OCI-LY1 (cell line): ENCODE measurements around the gene RAB7B.

ENCODE experiments used
- H2AFZ ChIP-seq: fragments of 200-600 bp; sonication (generic), shearing (Covaris generic); 2 replicates; pipeline ENCODE4 v1.6.0; 2014; ENCODE audit warnings: antibody characterized with exemption, mild to moderate bottlenecking, low read length
- H3F3A ChIP-seq: fragments of 200-600 bp; sonication (generic), shearing (Covaris generic); 2 replicates; pipeline ENCODE4 v1.6.0; 2014; ENCODE audit warnings: mild to moderate bottlenecking, antibody characterized with exemption, low read length, moderate library complexity; ENCODE audit not compliant: insufficient read depth
- H3K27ac ChIP-seq: fragments of 200-600 bp; sonication (generic); 2 replicates; pipeline ENCODE4 v1.5.1; 2014; ENCODE audit warnings: low read length, mixed run types, mild to moderate bottlenecking, low read depth; ENCODE audit not compliant: poor library complexity, severe bottlenecking
- H3K27me3 ChIP-seq: fragments of 200-600 bp; sonication (generic); 2 replicates; pipeline ENCODE4 v1.6.0; 2014; ENCODE audit warnings: antibody characterized with exemption, mild to moderate bottlenecking, low read length, moderate library complexity; ENCODE audit not compliant: insufficient read depth
- H3K36me3 ChIP-seq: fragments of 200-600 bp; sonication (generic); 2 replicates; pipeline ENCODE4 v1.6.1; 2014; ENCODE audit warnings: mild to moderate bottlenecking, antibody characterized with exemption, low read length, moderate library complexity, mixed read lengths; ENCODE audit not compliant: insufficient read depth
- H3K4me1 ChIP-seq: fragments of 200-600 bp; sonication (generic); 2 replicates; pipeline ENCODE4 v1.5.1; 2014; ENCODE audit warnings: mild to moderate bottlenecking, low read length, moderate library complexity; ENCODE audit not compliant: insufficient read depth, severe bottlenecking
- H3K4me2 ChIP-seq: fragments of 200-600 bp; sonication (generic), shearing (Covaris generic); 2 replicates; pipeline ENCODE4 v1.6.1; 2014; ENCODE audit warnings: low read length
- H3K4me3 ChIP-seq: fragments of 200-600 bp; sonication (generic); 2 replicates; pipeline ENCODE4 v1.5.1; 2014; ENCODE audit warnings: low read length, low read depth, mild to moderate bottlenecking, mixed read lengths; ENCODE audit not compliant: poor library complexity, severe bottlenecking
- H3K79me2 ChIP-seq: fragments of 200-600 bp; shearing (Covaris generic); 2 replicates; pipeline ENCODE4 v1.6.1; 2016; ENCODE audit warnings: mixed run types, low read length, mixed read lengths; ENCODE audit not compliant: insufficient read depth
- H3K9ac ChIP-seq: fragments of 200-600 bp; sonication (generic), shearing (Covaris generic); 2 replicates; pipeline ENCODE4 v1.6.1; 2014; ENCODE audit warnings: mild to moderate bottlenecking, low read length, mixed read lengths
- H3K9me2 ChIP-seq: fragments of 200-600 bp; sonication (generic), shearing (Covaris generic); 2 replicates; pipeline ENCODE4 v1.6.1; 2014; ENCODE audit warnings: low read depth, mild to moderate bottlenecking, low read length, mixed read lengths
- H3K9me3 ChIP-seq: fragments of 200-600 bp; shearing (Covaris generic); 2 replicates; pipeline ENCODE4 v1.6.1; 2014; ENCODE audit warnings: low read length, mixed read lengths
- H4K20me1 ChIP-seq: fragments of 200-600 bp; sonication (generic), shearing (Covaris generic); 2 replicates; pipeline ENCODE4 v1.6.0; 2016; ENCODE audit warnings: mild to moderate bottlenecking, low read length; ENCODE audit not compliant: insufficient read depth
- EZH2 ChIP-seq: fragments of 200-600 bp; sonication (generic), shearing (Covaris generic); IDR thresholded peaks from 2 replicates; pipeline ENCODE4 v1.8.0; 2017; ENCODE audit warnings: borderline replicate concordance, mixed run types, mild to moderate bottlenecking, antibody characterized with exemption, low read length, moderate library complexity, mixed read lengths
- TF ChIP-seq, protein P1 (sequence below): fragments of 200-600 bp; sonication (generic), shearing (Covaris generic); IDR thresholded peaks from 2 replicates; pipeline ENCODE4 v1.5.1; 2017; ENCODE audit warnings: mild to moderate bottlenecking, antibody characterized with exemption, low read length, moderate library complexity, mixed read lengths

RAB7B gene

DNA sequence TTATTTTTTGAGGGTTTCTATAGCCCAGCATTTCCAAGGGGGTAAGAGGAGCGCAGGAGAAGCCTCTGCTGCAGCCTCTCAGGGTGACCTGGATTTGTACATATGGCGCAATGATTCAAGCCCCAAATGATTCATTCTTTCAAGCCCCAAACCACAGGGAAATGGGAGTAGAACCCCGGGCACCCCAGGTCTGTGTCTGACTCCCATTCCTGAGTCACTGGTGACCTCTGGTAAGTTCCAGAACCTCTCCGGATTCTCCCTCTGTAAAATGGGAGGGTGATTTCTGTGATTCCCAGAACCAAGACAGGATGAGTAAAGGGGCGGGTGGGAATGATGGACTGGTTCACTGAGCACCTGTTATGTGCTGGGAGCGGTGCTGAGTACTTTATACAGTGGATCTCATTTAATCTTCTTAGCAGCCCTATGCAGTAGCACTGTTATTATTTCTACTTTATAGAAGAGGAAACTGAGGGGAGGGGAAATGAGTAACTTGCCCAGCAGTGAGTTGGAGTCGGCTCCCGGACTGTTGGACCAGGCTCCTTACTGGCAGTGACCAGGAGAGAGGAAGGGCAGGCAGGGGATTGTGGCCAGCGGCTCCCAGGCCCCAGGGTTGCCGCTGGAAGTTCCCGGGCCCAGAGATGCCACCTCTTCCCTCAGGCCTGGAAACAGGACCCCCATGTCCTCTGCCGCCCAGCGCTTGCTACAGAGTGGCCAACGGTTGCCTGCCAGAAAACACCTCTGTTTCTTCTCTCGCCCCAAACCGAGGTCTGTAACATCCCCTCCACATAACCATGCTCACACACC lies 39.6 kb downstream of the RAB7B start:
- H3K9me2 ChIP-seq = no peaks in the 10 kb centered on the region
- H3K27me3 ChIP-seq = peaks cover 5% of the 10 kb centered on the region; the same call in 1 of the 2 replicates
- H3K4me1 ChIP-seq = no peaks in the 10 kb centered on the region
- no peak overlapping the region for H3K9ac ChIP-seq
- TF ChIP-seq, protein P1, sequence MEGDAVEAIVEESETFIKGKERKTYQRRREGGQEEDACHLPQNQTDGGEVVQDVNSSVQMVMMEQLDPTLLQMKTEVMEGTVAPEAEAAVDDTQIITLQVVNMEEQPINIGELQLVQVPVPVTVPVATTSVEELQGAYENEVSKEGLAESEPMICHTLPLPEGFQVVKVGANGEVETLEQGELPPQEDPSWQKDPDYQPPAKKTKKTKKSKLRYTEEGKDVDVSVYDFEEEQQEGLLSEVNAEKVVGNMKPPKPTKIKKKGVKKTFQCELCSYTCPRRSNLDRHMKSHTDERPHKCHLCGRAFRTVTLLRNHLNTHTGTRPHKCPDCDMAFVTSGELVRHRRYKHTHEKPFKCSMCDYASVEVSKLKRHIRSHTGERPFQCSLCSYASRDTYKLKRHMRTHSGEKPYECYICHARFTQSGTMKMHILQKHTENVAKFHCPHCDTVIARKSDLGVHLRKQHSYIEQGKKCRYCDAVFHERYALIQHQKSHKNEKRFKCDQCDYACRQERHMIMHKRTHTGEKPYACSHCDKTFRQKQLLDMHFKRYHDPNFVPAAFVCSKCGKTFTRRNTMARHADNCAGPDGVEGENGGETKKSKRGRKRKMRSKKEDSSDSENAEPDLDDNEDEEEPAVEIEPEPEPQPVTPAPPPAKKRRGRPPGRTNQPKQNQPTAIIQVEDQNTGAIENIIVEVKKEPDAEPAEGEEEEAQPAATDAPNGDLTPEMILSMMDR = no peak
- TF ChIP-seq EZH2 = no peak
- no peak overlapping the region for H3K4me2 ChIP-seq
- H3K9me3 ChIP-seq = no peaks in the 10 kb centered on the region
- no peaks in the 10 kb centered on the region for H3F3A ChIP-seq
- no peaks in the 10 kb centered on the region for H3K36me3 ChIP-seq
- no peaks in the 10 kb centered on the region for H4K20me1 ChIP-seq
- H3K4me3 ChIP-seq = no peak overlapping the region
- H3K27ac ChIP-seq = no peak overlapping the region
- no peaks in the 10 kb centered on the region for H3K79me2 ChIP-seq
- H2AFZ ChIP-seq = no peak overlapping the region

DNA sequence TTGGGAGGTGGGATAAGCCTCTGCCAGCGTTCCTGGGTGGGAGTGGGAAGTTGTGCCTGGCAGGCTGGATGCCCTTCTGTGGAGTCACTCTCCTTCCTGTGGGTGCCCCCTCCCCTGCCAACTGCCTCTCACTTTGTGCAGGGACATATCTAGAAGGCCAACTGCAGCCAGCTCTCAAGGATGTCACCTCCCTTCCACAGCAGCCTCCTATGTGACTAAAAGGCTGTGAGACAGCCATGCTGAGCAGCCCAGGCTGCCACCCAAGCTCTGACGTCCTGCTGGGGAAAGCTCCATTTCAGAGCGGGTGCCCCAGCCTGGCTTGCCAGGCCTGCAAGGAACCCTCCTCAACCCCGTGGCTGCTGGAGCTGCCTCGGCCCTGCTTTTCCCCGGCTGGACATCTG lies 40.4 kb downstream of the RAB7B start:
- no peaks in the 10 kb centered on the region for H3K4me1 ChIP-seq
- H3K9me3 ChIP-seq = no peaks in the 10 kb centered on the region
- TF ChIP-seq, protein P1 = no peak
- no peak for TF ChIP-seq EZH2
- H3K27me3 ChIP-seq = peaks cover 3% of the 10 kb centered on the region; the same call in 1 of the 2 replicates
- H2AFZ ChIP-seq = no peak overlapping the region
- no peaks in the 10 kb centered on the region for H3F3A ChIP-seq
- no peaks in the 10 kb centered on the region for H3K79me2 ChIP-seq
- no peaks in the 10 kb centered on the region for H3K36me3 ChIP-seq
- no peak overlapping the region for H3K4me3 ChIP-seq
- H3K27ac ChIP-seq = no peak overlapping the region
- H3K9me2 ChIP-seq = no peaks in the 10 kb centered on the region
- H4K20me1 ChIP-seq = no peaks in the 10 kb centered on the region
- H3K9ac ChIP-seq = no peak overlapping the region
- no peak overlapping the region for H3K4me2 ChIP-seq

- no peak overlapping the region for H3K4me3 ChIP-seq
- H3K27me3 ChIP-seq = peaks cover 3% of the 10 kb centered on the region; the same call in 1 of the 2 replicates
- H4K20me1 ChIP-seq = no peaks in the 10 kb centered on the region
- H3K4me2 ChIP-seq = no peak overlapping the region
- TF ChIP-seq, protein P1 = no peak
- no peak for TF ChIP-seq EZH2
- H3K4me1 ChIP-seq = no peaks in the 10 kb centered on the region
- H3K9me3 ChIP-seq = no peaks in the 10 kb centered on the region
- no peak overlapping the region for H3K9ac ChIP-seq
- H2AFZ ChIP-seq = no peak overlapping the region
- H3K79me2 ChIP-seq = no peaks in the 10 kb centered on the region
- no peak overlapping the region for H3K27ac ChIP-seq
- H3F3A ChIP-seq = no peaks in the 10 kb centered on the region
- no peaks in the 10 kb centered on the region for H3K36me3 ChIP-seq
- H3K9me2 ChIP-seq = no peaks in the 10 kb centered on the region
These were observed 41.0 kb downstream of the RAB7B start for GRCh38 chr1:205961991-205962820.
